Gastroesophageal sphincter (tissue), 3 donors: ENCODE data around the gene ARHGAP11B.
"Not testable (repeated sequence)": the region's sequence is repeated elsewhere in the genome, so short reads cannot be mapped to it uniquely, and the experiment has no call there.

Experiments used
- CTCF ChIP-seq, 4 experiments: fragments of 200-600 bp in 2 of 4; fragments of 450-650 bp in 2 of 4; sonication (generic) in 1 of 4; IDR thresholded peaks; one replicate each; pipeline ENCODE4 v1.5.1; 2017 to 2019; ENCODE audit warnings: antibody characterized with exemption in 4 of 4, mild to moderate bottlenecking in 2 of 4, moderate library complexity in 2 of 4
- EP300 ChIP-seq: sonication (generic); formaldehyde crosslinking; IDR thresholded peaks from one replicate; pipeline ENCODE4 v1.6.1; 2017; ENCODE audit warnings: antibody characterized with exemption, mild to moderate bottlenecking
- POLR2A ChIP-seq, 2 donors: fragments of 450-650 bp; IDR thresholded peaks; one replicate each; pipeline ENCODE4 v1.6.1; 2017; ENCODE audit warnings: antibody characterized with exemption in 2 of 2, mild to moderate bottlenecking in 2 of 2, moderate library complexity in 1 of 2
- POLR2AphosphoS5 ChIP-seq: sonication (generic); formaldehyde crosslinking; IDR thresholded peaks from one replicate; pipeline ENCODE4 v1.6.1; 2017; ENCODE audit warnings: antibody characterized with exemption

- not testable (repeated sequence) for TF ChIP-seq EP300; CTCF (IDR thresholded peaks at IDR 0.05); POLR2A (IDR thresholded peaks at IDR 0.05); POLR2AphosphoS5
Observed at GRCh38 chr15:30612271-30612670, 13.7 kb upstream of the ARHGAP11B start.
